HepG2 (cell line): ENCODE data around the gene NAT9. TPM values are rescaled to one million over a fixed set of nuclear protein-coding genes. Genes with fewer than 3 reads are reported as not detected.

Source experiments
- ARNT2 ChIP-seq: sonication (generic); formaldehyde crosslinking; IDR thresholded peaks from 2 replicates; pipeline ENCODE4 v1.8.0; 2022; ENCODE audit warnings: mild to moderate bottlenecking, low read depth, missing genetic modification reagents, moderate library complexity
- MAZ ChIP-seq, 2 experiments: sonication (generic) in 1 of 2; formaldehyde crosslinking in 1 of 2; IDR thresholded peaks; 2 replicates each; pipeline versions ENCODE4 v1.5.0 to v1.6.1; 2012 to 2020; ENCODE audit warnings: low read depth in 2 of 2, mild to moderate bottlenecking in 2 of 2, borderline replicate concordance in 1 of 2, improper control_type of control experiment in 1 of 2, low read length in 1 of 2, missing genetic modification reagents in 1 of 2, moderate library complexity in 1 of 2
- NCOR1 ChIP-seq: fragments of 200-600 bp; sonication (generic); IDR thresholded peaks from 2 replicates; pipeline ENCODE4 v1.7.0; 2017; ENCODE audit warnings: antibody characterized with exemption, low read length, borderline replicate concordance
- PHF21A ChIP-seq: sonication (generic); formaldehyde crosslinking; IDR thresholded peaks from 2 replicates; pipeline ENCODE4 v1.5.0; 2020; ENCODE audit warnings: mild to moderate bottlenecking, missing genetic modification reagents
- SIN3B ChIP-seq: fragments of 150-350 bp; IDR thresholded peaks from 2 replicates; pipeline ENCODE4 v1.6.1; 2014; ENCODE audit warnings: low read length
- SSRP1 ChIP-seq: IDR thresholded peaks from 2 replicates; pipeline ENCODE4 v1.6.1; 2016; ENCODE audit warnings: control low read depth
- TMF1 ChIP-seq: sonication (generic); formaldehyde crosslinking; IDR thresholded peaks from 2 replicates; pipeline ENCODE4 v1.8.1; 2022; ENCODE audit warnings: low read depth, missing genetic modification reagents
- ZNF24 ChIP-seq: fragments of 450-650 bp; IDR thresholded peaks from 2 replicates; pipeline ENCODE4 v1.6.1; 2017; ENCODE audit warnings: antibody characterized with exemption, mild to moderate bottlenecking
- ZSCAN25 ChIP-seq: sonication (generic); formaldehyde crosslinking; IDR thresholded peaks from 2 replicates; pipeline ENCODE4 v1.8.0; 2022; ENCODE audit warnings: mild to moderate bottlenecking, missing genetic modification reagents
- polyA plus RNA-seq, 8 experiments: library from polyadenylated mRNA; depleted of rRNA in 3 of 8; stranded (reverse) in 7 of 8; unstranded in 1 of 8; fragments of >200 nt; fragmentation: Illumina TruSeq in 4 of 8; extraction: Trizol in 4 of 8; gene quantifications; 2 replicates each; pipeline versions ENCODE4 v1.2.1 to v1.2.3, GENCODE V29; 2011 to 2016; ENCODE audit warnings: low read depth in 4 of 8, missing spikeins in 1 of 8, mixed read lengths in 1 of 8; ENCODE audit not compliant: insufficient read depth in 1 of 8
- total RNA-seq, 5 experiments: library from RNA; depleted of rRNA; stranded (reverse); fragments of >200 nt; fragmentation: Illumina TruSeq; extraction: Trizol; gene quantifications; 2 replicates each; pipeline ENCODE4 v1.2.3, GENCODE V29; 2016; ENCODE audit warnings: low read depth in 1 of 5
- TF ChIP-seq, protein P1 (sequence below), 2 experiments: IDR thresholded peaks; 2 replicates each; pipeline ENCODE4 v1.6.1; 2011 to 2012; ENCODE audit warnings: low read length in 2 of 2, borderline replicate concordance in 1 of 2, low read depth in 1 of 2, mild to moderate bottlenecking in 1 of 2, moderate library complexity in 1 of 2
- TF ChIP-seq, protein P2 (sequence below): sonication (generic); formaldehyde crosslinking; IDR thresholded peaks from 2 replicates; pipeline ENCODE4 v1.5.1; 2020; ENCODE audit warnings: mild to moderate bottlenecking, missing genetic modification reagents, borderline replicate concordance
- TF ChIP-seq, protein P3 (sequence below): sonication (generic); formaldehyde crosslinking; IDR thresholded peaks from 2 replicates; pipeline ENCODE4 v1.4.0; 2020; ENCODE audit warnings: missing genetic modification reagents
- TF ChIP-seq, protein P4 (sequence below): IDR thresholded peaks from 2 replicates; pipeline ENCODE4 v1.6.1; 2012; ENCODE audit warnings: low read depth, low read length, improper control_type of control experiment
- TF ChIP-seq, protein P5 (sequence below): sonication (generic); formaldehyde crosslinking; conservative IDR thresholded peaks from 2 replicates; pipeline ENCODE4 v1.8.0; 2022; ENCODE audit warnings: mild to moderate bottlenecking, moderate library complexity, missing genetic modification reagents
- TF ChIP-seq, protein P6 (sequence below): IDR thresholded peaks from 2 replicates; pipeline ENCODE4 v1.6.1; 2016; ENCODE audit warnings: low read depth, control low read depth

NAT9 gene
- total and polyA plus RNA-seq, 2 of the 13 experiments (the other 11 are each of a cell fraction or from before 2014, with no cell fraction given), result 39.7 to 44.2 TPM

DNA sequence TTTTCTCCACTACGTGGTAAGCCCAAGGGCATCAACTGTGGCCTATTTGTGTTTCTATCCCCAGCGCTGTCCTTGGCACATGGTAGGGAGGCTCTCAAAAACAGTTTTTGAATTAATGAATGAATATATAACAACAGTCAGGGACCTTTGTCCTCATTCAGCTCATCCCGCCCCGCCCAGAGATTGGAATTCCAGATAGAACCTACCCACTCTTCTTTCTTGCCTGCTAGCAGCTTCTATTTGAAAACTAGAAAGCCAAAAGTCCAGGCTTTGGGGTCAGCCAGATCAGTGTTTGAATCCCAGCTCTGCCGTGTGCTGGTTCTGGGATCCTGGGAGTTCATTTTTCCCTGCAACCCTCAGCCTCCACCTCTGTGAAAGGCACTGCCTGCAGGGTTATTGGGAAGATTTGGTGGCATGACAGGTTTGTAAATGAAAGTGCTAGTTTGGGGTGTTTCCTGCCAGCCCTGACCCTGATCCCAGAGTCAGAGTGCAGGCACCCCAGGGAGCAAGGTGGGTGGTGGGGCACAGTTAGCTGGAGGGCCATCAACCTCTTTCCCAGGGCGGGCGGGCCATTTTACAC lies 23.2 kb downstream of the NAT9 start (continued):
- TF ChIP-seq, protein P1, sequence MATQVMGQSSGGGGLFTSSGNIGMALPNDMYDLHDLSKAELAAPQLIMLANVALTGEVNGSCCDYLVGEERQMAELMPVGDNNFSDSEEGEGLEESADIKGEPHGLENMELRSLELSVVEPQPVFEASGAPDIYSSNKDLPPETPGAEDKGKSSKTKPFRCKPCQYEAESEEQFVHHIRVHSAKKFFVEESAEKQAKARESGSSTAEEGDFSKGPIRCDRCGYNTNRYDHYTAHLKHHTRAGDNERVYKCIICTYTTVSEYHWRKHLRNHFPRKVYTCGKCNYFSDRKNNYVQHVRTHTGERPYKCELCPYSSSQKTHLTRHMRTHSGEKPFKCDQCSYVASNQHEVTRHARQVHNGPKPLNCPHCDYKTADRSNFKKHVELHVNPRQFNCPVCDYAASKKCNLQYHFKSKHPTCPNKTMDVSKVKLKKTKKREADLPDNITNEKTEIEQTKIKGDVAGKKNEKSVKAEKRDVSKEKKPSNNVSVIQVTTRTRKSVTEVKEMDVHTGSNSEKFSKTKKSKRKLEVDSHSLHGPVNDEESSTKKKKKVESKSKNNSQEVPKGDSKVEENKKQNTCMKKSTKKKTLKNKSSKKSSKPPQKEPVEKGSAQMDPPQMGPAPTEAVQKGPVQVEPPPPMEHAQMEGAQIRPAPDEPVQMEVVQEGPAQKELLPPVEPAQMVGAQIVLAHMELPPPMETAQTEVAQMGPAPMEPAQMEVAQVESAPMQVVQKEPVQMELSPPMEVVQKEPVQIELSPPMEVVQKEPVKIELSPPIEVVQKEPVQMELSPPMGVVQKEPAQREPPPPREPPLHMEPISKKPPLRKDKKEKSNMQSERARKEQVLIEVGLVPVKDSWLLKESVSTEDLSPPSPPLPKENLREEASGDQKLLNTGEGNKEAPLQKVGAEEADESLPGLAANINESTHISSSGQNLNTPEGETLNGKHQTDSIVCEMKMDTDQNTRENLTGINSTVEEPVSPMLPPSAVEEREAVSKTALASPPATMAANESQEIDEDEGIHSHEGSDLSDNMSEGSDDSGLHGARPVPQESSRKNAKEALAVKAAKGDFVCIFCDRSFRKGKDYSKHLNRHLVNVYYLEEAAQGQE (IDR thresholded peaks at IDR 0.05; ENCODE audit: borderline replicate concordance in 1 of 2, low read depth in 1 of 2, low read length in 2 of 2), result no peak
- TF ChIP-seq, protein P2, sequence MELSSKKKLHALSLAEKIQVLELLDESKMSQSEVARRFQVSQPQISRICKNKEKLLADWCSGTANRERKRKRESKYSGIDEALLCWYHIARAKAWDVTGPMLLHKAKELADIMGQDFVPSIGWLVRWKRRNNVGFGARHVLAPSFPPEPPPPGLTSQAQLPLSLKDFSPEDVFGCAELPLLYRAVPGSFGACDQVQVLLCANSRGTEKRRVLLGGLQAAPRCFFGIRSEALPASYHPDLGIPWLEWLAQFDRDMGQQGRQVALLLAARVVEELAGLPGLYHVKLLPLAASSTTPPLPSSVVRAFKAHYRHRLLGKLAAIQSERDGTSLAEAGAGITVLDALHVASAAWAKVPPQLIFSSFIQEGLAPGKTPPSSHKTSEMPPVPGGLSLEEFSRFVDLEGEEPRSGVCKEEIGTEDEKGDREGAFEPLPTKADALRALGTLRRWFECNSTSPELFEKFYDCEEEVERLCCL (CRISPR knock-in tag), result no peak
- peak; percentile 92 for TF ChIP-seq ZNF24
- 0 out of 2 replicates have a peak, but pooled peaks have one; percentile 26 for TF ChIP-seq TMF1
- TF ChIP-seq, protein P3, sequence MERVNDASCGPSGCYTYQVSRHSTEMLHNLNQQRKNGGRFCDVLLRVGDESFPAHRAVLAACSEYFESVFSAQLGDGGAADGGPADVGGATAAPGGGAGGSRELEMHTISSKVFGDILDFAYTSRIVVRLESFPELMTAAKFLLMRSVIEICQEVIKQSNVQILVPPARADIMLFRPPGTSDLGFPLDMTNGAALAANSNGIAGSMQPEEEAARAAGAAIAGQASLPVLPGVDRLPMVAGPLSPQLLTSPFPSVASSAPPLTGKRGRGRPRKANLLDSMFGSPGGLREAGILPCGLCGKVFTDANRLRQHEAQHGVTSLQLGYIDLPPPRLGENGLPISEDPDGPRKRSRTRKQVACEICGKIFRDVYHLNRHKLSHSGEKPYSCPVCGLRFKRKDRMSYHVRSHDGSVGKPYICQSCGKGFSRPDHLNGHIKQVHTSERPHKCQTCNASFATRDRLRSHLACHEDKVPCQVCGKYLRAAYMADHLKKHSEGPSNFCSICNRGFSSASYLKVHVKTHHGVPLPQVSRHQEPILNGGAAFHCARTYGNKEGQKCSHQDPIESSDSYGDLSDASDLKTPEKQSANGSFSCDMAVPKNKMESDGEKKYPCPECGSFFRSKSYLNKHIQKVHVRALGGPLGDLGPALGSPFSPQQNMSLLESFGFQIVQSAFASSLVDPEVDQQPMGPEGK, result 0 out of 2 replicates have a peak, but pooled peaks have one; percentile 17
- TF ChIP-seq ZSCAN25 (CRISPR knock-in tag), result 0 out of 2 replicates have a peak, but pooled peaks have one; percentile 40
- TF ChIP-seq PHF21A, result peak; percentile 74
- TF ChIP-seq NCOR1, result peak; percentile 52; the same call in 1 of the 2 replicates
- no peak for TF ChIP-seq MAZ (IDR thresholded peaks at IDR 0.05; ENCODE audit: borderline replicate concordance, low read depth, low read length)
- 0 out of 2 replicates have a peak, but pooled peaks have one; percentile 2 for TF ChIP-seq MAZ (CRISPR knock-in tag; IDR thresholded peaks at IDR 0.05; ENCODE audit: low read depth)
- TF ChIP-seq SSRP1, result 0 out of 2 replicates have a peak, but pooled peaks have one; percentile 35
- TF ChIP-seq, protein P4, sequence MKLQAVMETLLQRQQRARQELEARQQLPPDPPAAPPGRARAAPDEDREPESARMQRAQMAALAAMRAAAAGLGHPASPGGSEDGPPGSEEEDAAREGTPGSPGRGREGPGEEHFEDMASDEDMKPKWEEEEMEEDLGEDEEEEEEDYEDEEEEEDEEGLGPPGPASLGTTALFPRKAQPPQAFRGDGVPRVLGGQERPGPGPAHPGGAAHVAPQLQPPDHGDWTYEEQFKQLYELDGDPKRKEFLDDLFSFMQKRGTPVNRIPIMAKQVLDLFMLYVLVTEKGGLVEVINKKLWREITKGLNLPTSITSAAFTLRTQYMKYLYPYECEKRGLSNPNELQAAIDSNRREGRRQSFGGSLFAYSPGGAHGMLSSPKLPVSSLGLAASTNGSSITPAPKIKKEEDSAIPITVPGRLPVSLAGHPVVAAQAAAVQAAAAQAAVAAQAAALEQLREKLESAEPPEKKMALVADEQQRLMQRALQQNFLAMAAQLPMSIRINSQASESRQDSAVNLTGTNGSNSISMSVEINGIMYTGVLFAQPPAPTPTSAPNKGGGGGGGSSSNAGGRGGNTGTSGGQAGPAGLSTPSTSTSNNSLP, result 0 out of 2 replicates have a peak, but pooled peaks have one; percentile 4
- TF ChIP-seq, protein P5, sequence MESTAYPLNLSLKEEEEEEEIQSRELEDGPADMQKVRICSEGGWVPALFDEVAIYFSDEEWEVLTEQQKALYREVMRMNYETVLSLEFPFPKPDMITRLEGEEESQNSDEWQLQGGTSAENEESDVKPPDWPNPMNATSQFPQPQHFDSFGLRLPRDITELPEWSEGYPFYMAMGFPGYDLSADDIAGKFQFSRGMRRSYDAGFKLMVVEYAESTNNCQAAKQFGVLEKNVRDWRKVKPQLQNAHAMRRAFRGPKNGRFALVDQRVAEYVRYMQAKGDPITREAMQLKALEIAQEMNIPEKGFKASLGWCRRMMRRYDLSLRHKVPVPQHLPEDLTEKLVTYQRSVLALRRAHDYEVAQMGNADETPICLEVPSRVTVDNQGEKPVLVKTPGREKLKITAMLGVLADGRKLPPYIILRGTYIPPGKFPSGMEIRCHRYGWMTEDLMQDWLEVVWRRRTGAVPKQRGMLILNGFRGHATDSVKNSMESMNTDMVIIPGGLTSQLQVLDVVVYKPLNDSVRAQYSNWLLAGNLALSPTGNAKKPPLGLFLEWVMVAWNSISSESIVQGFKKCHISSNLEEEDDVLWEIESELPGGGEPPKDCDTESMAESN, result peak; percentile 98
- TF ChIP-seq, protein P6, sequence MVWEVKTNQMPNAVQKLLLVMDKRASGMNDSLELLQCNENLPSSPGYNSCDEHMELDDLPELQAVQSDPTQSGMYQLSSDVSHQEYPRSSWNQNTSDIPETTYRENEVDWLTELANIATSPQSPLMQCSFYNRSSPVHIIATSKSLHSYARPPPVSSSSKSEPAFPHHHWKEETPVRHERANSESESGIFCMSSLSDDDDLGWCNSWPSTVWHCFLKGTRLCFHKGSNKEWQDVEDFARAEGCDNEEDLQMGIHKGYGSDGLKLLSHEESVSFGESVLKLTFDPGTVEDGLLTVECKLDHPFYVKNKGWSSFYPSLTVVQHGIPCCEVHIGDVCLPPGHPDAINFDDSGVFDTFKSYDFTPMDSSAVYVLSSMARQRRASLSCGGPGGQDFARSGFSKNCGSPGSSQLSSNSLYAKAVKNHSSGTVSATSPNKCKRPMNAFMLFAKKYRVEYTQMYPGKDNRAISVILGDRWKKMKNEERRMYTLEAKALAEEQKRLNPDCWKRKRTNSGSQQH (CRISPR knock-in tag), result peak; percentile 40; the same call in 1 of the 2 replicates
- TF ChIP-seq ARNT2, result 0 out of 2 replicates have a peak, but pooled peaks have one; percentile 51
- no peak for TF ChIP-seq SIN3B
